PC-3 (cell line): ENCODE measurements around the gene RPL27A. TPM values are rescaled to one million over a fixed set of nuclear protein-coding genes. Genes with fewer than 3 reads are reported as not detected.

Experiments
- ATAC-seq: fragments of 200-7000 bp; cut with Tn5 transposase; 2 replicates; pipeline ENCODE4 v1.9.1; 2020; ENCODE audit warnings: mild to moderate bottlenecking, moderate library complexity
- BruUV-seq: library from RNA; stranded (reverse); fragments of 400-500 nt; replicated peaks from 2 replicates; lab custom pipeline; 2021; lab: Mats Ljungman, UMichigan
- CTCF ChIA-PET: fragments of 300-600 bp; sonication (Branson Sonifier 250); formaldehyde crosslinking; loops from one replicate; lab custom pipeline; 2022; ENCODE audit warnings: antibody characterized with exemption; lab: Charles Lee
- POLR2A ChIA-PET: fragments of 300-600 bp; sonication (Branson Sonifier 250); formaldehyde crosslinking; loops from one replicate; lab custom pipeline; 2022; ENCODE audit warnings: antibody characterized with exemption; ENCODE audit not compliant: unreplicated experiment; lab: Charles Lee
- DNase-seq: peaks from one replicate; pipeline ENCODE4 v3.0.0-alpha.2; 2015
- H2AFZ ChIP-seq: fragments of 300-600 bp; sonication (generic); 2 replicates; pipeline ENCODE4 v1.6.0; 2016; ENCODE audit warnings: antibody characterized with exemption, low read length
- H3F3A ChIP-seq: fragments of 300-600 bp; sonication (generic); one replicate; pipeline ENCODE4 v1.6.0; 2017; ENCODE audit warnings: antibody characterized with exemption, low read length, control low read depth, mild to moderate bottlenecking; ENCODE audit not compliant: unreplicated experiment
- H3K27ac ChIP-seq: fragments of 300-600 bp; sonication (generic); 2 replicates; pipeline ENCODE4 v1.5.1; 2016; ENCODE audit warnings: mild to moderate bottlenecking, low read length
- H3K27me3 ChIP-seq: fragments of 300-600 bp; sonication (generic); 2 replicates; pipeline ENCODE4 v1.6.1; 2016; ENCODE audit warnings: low read length, mixed read lengths
- H3K36me3 ChIP-seq: fragments of 300-600 bp; sonication (generic); 2 replicates; pipeline ENCODE4 v1.6.1; 2016; ENCODE audit warnings: low read depth, mixed run types, low read length, mixed read lengths
- H3K4me1 ChIP-seq: fragments of 300-600 bp; sonication (generic); 2 replicates; pipeline ENCODE4 v1.5.1; 2016; ENCODE audit warnings: low read length; ENCODE audit not compliant: insufficient read depth
- H3K4me2 ChIP-seq: fragments of 300-600 bp; sonication (generic); 2 replicates; pipeline ENCODE4 v1.6.0; 2016; ENCODE audit warnings: low read length
- H3K4me3 ChIP-seq: fragments of 300-600 bp; sonication (generic); 2 replicates; pipeline ENCODE4 v1.5.1; 2016; ENCODE audit warnings: mild to moderate bottlenecking, low read length, mixed read lengths
- H3K79me2 ChIP-seq: fragments of 300-600 bp; sonication (generic); 2 replicates; pipeline ENCODE4 v1.6.1; 2017; ENCODE audit warnings: low read length, mixed read lengths
- H3K9ac ChIP-seq: fragments of 300-600 bp; sonication (generic); 2 replicates; pipeline ENCODE4 v1.6.0; 2016; ENCODE audit warnings: mild to moderate bottlenecking, low read length
- H3K9me2 ChIP-seq: fragments of 300-600 bp; sonication (generic); replicated peaks from 2 replicates; pipeline ENCODE4 v1.6.1; 2016; ENCODE audit warnings: mixed run types, low read length, mixed read lengths
- H3K9me3 ChIP-seq: fragments of 300-600 bp; sonication (generic); 2 replicates; pipeline ENCODE4 v1.6.1; 2016; ENCODE audit warnings: low read length, mixed read lengths
- H4K20me1 ChIP-seq: fragments of 300-600 bp; sonication (generic); 2 replicates; pipeline ENCODE4 v1.6.1; 2016; ENCODE audit warnings: low read length, mixed read lengths
- EZH2 ChIP-seq: fragments of 300-600 bp; sonication (generic); IDR thresholded peaks from one replicate; pipeline ENCODE4 v1.6.1; 2017; ENCODE audit warnings: antibody characterized with exemption, mild to moderate bottlenecking, low read length; ENCODE audit not compliant: unreplicated experiment
- EZH2phosphoT487 ChIP-seq: fragments of 300-600 bp; sonication (generic); IDR thresholded peaks from 2 replicates; pipeline ENCODE4 v1.6.1; 2018; ENCODE audit warnings: mild to moderate bottlenecking, antibody characterized with exemption, low read length, borderline replicate concordance
- intact Hi-C: fragments of 100-400 bp; cut with micrococcal nuclease; formaldehyde crosslinking; loops from 2 replicates; pipeline ENCODE4 v1.9.0; 2023
- total RNA-seq: library from RNA; depleted of rRNA; stranded (reverse); fragments of >200 nt; gene quantifications from 2 replicates; pipeline ENCODE4 v1.2.3, GENCODE V29; 2014
- TF ChIP-seq, protein P1 (sequence below): fragments of 300-600 bp; sonication (generic); conservative IDR thresholded peaks from 2 replicates; pipeline ENCODE4 v1.5.1; 2017; ENCODE audit warnings: antibody characterized with exemption, low read depth, mild to moderate bottlenecking, low read length

The RPL27A gene
- total RNA-seq, 1 experiment from 2014 or later = 1,132 TPM

DNA sequence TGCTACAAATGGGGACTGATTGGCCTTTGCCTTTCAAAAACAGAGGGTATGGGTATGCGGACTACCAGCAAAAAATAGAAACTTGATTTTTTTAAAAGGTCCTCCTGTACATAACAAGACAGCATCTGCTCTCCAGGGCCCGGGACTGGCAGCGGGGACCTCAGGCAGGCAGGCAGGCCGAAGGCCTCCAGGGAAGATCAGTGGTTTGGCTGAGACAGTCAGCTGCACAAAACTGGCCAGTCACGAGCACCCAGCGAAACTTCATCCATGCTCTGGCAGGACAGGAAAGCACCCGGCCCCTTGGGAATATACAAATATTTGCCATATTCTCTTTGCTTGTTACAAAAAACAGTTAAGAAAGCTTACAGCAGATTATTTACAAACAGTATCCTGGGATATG, 11.0 kb downstream of the RPL27A start:
- no peak overlapping the region for H3K27ac ChIP-seq
- H3K4me3 ChIP-seq = no peak overlapping the region
- no peaks in the 10 kb centered on the region for H4K20me1 ChIP-seq
- no peak overlapping the region for H3K9ac ChIP-seq
- TF ChIP-seq EZH2phosphoT487 (no peak), EZH2 (no peak)
- TF ChIP-seq, protein P1, sequence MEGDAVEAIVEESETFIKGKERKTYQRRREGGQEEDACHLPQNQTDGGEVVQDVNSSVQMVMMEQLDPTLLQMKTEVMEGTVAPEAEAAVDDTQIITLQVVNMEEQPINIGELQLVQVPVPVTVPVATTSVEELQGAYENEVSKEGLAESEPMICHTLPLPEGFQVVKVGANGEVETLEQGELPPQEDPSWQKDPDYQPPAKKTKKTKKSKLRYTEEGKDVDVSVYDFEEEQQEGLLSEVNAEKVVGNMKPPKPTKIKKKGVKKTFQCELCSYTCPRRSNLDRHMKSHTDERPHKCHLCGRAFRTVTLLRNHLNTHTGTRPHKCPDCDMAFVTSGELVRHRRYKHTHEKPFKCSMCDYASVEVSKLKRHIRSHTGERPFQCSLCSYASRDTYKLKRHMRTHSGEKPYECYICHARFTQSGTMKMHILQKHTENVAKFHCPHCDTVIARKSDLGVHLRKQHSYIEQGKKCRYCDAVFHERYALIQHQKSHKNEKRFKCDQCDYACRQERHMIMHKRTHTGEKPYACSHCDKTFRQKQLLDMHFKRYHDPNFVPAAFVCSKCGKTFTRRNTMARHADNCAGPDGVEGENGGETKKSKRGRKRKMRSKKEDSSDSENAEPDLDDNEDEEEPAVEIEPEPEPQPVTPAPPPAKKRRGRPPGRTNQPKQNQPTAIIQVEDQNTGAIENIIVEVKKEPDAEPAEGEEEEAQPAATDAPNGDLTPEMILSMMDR = no peak
- H3K4me1 ChIP-seq = peaks cover 9% of the 10 kb centered on the region
- peaks cover 30% of the 10 kb centered on the region for H3K79me2 ChIP-seq
- ChIA-PET CTCF (no interaction called here), POLR2A (no interaction called here)
- H3K27me3 ChIP-seq = no peaks in the 10 kb centered on the region
- DNase-seq (no peak), ATAC-seq (no peak)
- no peak overlapping the region for H3K4me2 ChIP-seq
- intact Hi-C loops = no loop called here
- H3F3A ChIP-seq = peaks cover 1% of the 10 kb centered on the region
- no peak overlapping the region for H2AFZ ChIP-seq
- no peaks in the 10 kb centered on the region for H3K9me3 ChIP-seq
- peaks cover 22% of the 10 kb centered on the region for H3K36me3 ChIP-seq
- no peaks in the 10 kb centered on the region for H3K9me2 ChIP-seq
- BruUV-seq = no TSS peak

DNA sequence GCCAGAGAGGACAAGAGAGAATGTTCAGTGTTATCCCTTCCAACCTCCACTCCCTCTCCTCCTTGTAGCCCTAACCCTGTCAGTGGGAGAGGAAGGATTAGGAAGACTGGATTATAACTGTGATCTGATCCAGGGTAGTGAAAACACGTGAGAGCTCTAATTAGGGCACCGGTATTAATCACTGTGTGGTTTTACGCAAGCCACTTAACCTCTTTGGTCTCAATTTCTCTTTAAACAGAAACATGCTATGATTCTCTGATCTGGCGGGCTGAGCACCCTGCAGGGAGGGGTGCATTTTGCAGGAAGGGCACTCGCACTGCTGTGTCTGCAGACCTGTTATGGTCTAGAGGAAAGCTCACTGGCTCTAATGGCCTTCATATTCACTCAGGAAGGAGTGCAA, 11.5 kb downstream of the RPL27A start:
- H3K4me3 ChIP-seq = no peak overlapping the region
- POLR2A ChIA-PET = no interaction called here
- H3K9ac ChIP-seq = no peak overlapping the region
- no peaks in the 10 kb centered on the region for H3F3A ChIP-seq
- DNase-seq (no peak), ATAC-seq (no peak)
- intact Hi-C loops = no loop called here
- TF ChIP-seq EZH2 (no peak), EZH2phosphoT487 (no peak)
- TF ChIP-seq, protein P1 = no peak
- no peak overlapping the region for H3K27ac ChIP-seq
- peaks cover 9% of the 10 kb centered on the region for H3K4me1 ChIP-seq
- no peaks in the 10 kb centered on the region for H3K9me2 ChIP-seq
- no peaks in the 10 kb centered on the region for H3K27me3 ChIP-seq
- no peaks in the 10 kb centered on the region for H4K20me1 ChIP-seq
- BruUV-seq = no TSS peak
- H3K9me3 ChIP-seq = no peaks in the 10 kb centered on the region
- peaks cover 22% of the 10 kb centered on the region for H3K36me3 ChIP-seq
- H3K4me2 ChIP-seq = no peak overlapping the region
- H3K79me2 ChIP-seq = peaks cover 30% of the 10 kb centered on the region
- H2AFZ ChIP-seq = no peak overlapping the region
- CTCF ChIA-PET = no interaction called here

DNA sequence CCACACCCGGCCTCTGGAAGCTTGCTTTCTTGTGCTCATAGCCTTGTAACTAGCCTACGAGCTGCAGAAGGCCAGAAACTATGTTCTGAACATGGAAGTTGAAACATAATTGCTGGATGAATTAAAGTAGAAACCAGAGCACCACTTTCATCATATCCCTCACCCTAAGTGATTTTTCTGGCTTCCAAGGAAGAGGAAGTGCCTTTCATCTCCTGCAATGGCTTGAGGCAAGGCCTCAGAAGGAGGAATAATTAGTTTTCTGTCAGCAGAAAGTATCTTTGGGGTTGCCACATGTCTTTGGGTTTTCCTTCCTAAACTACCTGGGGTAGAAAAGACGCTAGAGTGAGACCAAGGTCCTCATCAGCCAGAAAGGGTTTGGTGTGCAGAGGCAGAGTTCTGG, 14.5 kb downstream of the RPL27A start:
- no peaks in the 10 kb centered on the region for H3F3A ChIP-seq
- no peak overlapping the region for H3K4me2 ChIP-seq
- ChIA-PET POLR2A (no interaction called here), CTCF (no interaction called here)
- H3K79me2 ChIP-seq = 0 out of 2 replicates have a peak, but pooled peaks cover 6% of the 10 kb centered on the region
- no peak overlapping the region for H3K9ac ChIP-seq
- no peak for DNase-seq
- H3K9me3 ChIP-seq = no peaks in the 10 kb centered on the region
- peaks cover 20% of the 10 kb centered on the region for H3K36me3 ChIP-seq
- ATAC-seq = no peak
- no peaks in the 10 kb centered on the region for H3K9me2 ChIP-seq
- no peaks in the 10 kb centered on the region for H4K20me1 ChIP-seq
- no peak overlapping the region for H3K4me3 ChIP-seq
- H2AFZ ChIP-seq = no peak overlapping the region
- TF ChIP-seq, protein P1 = no peak
- TF ChIP-seq EZH2 = no peak
- no peak for TF ChIP-seq EZH2phosphoT487
- no peaks in the 10 kb centered on the region for H3K27me3 ChIP-seq
- intact Hi-C loops = no loop called here
- H3K27ac ChIP-seq = no peak overlapping the region
- H3K4me1 ChIP-seq = peaks cover 11% of the 10 kb centered on the region
- no TSS peak for BruUV-seq
